AG09319 (cell line): ENCODE data around the gene OGDH.

Experiments
- DNase-seq: peaks from one replicate; pipeline ENCODE4 v3.0.0-alpha.2; 2010; ENCODE audit warnings: low read depth; ENCODE audit errors: extremely low read depth
- TF ChIP-seq, protein P1 (sequence below): IDR thresholded peaks from 2 replicates; pipeline ENCODE4 v1.5.1; 2011; ENCODE audit warnings: low read depth, mild to moderate bottlenecking, inconsistent platforms, low read length, moderate library complexity

OGDH gene

DNA sequence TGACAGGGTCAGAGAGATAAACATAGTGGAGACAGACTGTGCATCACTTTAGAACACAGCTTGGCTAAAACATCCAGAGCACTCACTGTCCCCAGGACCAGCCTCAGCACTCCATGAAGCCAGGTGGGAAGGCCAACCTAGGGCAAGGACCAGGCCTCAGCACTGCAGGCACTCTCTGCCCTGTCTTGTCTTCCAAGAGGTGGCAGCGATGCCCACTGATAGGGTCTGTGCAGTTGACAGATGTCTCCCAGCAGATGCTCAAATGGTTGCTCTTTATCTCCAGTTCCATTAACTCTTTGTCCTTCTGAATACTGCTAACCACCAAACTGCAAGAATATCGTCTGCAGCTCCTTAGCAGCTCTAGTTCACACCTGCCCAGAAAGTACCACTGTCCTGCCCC is 41.8 kb upstream of the OGDH start:
- TF ChIP-seq, protein P1, sequence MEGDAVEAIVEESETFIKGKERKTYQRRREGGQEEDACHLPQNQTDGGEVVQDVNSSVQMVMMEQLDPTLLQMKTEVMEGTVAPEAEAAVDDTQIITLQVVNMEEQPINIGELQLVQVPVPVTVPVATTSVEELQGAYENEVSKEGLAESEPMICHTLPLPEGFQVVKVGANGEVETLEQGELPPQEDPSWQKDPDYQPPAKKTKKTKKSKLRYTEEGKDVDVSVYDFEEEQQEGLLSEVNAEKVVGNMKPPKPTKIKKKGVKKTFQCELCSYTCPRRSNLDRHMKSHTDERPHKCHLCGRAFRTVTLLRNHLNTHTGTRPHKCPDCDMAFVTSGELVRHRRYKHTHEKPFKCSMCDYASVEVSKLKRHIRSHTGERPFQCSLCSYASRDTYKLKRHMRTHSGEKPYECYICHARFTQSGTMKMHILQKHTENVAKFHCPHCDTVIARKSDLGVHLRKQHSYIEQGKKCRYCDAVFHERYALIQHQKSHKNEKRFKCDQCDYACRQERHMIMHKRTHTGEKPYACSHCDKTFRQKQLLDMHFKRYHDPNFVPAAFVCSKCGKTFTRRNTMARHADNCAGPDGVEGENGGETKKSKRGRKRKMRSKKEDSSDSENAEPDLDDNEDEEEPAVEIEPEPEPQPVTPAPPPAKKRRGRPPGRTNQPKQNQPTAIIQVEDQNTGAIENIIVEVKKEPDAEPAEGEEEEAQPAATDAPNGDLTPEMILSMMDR = no peak
- no peak for DNase-seq

DNA sequence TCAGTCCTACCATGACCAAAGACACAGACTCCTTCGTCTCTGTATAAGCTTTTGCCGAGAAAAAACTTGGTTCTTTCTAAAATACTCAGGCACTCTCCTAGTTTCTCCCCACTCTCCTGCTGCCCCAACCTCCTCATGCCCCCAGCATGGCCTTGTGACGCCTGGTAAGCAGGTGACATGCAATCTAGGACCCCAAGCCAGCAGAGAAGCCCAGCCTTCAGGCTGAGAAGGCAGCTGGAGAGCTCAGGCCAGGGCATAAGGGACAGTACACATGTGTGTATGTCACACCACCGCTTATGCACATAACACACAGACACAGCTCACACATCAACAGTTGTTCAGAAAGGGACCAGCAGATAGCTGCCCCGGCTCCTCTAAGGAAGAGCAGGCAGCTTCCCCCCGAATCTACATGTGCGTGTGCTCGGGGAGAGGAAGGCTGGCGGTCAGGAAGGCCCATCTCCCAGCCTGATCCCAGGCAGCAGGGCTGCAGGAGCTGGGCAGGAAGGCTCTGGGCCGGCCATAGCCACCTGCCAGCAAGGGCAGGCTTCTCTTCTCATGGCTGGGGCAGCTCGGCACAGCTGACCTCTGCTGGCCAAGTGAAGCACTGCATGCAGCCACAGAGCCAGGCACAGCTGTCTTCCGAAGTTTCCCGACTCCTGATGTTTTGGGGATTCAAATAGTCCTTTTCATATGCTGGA is 41.2 kb upstream of the OGDH start:
- DNase-seq = no peak
- TF ChIP-seq, protein P1 = no peak; the same call in none of the 2 replicates

DNA sequence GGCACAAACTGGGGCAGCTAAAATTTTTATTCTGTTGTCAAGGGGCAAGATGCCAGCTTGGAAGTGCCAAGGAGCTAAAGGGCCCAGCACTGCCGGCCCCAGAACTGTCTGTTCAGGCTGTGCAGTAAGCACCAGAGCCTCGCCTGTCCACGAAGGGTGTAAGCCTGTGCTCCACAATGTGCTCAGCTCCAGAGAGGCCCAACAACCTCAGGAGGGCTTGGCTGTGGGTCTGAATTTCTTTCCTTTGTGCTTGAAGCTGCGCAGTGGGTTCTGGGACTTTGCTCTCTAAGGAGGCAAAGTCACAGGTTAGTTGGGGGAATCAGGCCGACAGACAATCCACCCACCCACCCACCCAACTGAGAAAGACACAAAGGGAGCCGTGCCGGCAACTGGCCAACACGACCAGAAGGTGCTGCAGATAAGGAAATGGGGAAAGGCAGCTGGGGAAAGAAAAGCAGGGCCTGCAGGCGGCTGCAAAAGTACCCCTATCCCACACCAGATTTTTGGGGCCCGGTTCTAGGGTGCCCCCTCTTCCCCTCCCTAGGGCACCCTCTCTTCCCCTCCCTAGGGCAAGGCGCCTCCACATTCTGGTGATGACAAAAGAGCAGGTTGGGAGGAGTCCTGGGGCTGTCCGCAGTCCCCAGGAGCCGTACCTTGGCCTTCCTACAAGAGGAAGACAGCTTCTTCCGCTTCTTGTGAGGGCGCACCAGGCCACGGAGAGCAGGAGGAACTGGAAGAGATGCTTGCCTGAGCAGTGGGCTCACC is 40.5 kb upstream of the OGDH start:
- TF ChIP-seq, protein P1 = no peak

DNA sequence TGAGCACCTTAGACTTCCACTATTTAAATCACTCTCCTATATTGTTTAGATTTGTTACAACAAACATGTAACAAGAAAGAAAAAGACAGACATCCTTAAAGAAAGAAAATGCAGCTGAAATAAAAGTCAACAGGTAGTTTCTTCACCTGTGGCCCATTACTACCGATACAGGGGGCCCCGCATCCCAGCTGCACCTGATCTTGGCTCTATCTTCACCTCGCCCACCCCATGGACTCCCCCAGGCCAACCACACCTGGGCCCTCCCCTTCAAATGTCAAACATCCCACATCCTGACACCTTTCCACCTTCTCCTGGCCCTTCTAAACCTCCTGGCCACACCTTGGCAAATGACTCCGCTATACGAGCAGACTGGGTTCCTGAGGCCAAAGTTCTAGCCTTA is 39.7 kb upstream of the OGDH start:
- TF ChIP-seq, protein P1 = no peak
- no peak for DNase-seq

More for the DNA sequence above, 40.5 kb upstream of the OGDH start:
- no peak for DNase-seq

DNA sequence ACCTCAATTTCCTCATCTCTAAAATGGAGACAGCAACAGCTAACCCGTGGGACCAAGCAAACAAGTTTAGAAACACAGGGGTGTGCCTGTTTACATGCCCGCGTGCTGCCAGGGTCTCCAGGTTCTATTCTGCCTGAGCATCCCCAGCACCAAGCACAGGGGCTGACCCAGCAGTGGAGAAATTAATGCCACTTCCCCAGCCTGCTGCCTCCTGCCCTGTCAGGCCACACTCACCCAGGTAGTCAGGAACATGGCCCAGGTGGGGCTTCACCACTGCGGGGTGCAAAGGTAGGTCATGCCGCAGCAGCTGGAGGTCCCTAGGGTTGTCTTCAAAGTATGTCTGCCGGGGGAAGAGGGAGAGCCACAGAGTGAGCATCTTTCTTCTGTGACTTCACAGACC is 38.5 kb upstream of the OGDH start:
- TF ChIP-seq, protein P1 = no peak
- no peak for DNase-seq

DNA sequence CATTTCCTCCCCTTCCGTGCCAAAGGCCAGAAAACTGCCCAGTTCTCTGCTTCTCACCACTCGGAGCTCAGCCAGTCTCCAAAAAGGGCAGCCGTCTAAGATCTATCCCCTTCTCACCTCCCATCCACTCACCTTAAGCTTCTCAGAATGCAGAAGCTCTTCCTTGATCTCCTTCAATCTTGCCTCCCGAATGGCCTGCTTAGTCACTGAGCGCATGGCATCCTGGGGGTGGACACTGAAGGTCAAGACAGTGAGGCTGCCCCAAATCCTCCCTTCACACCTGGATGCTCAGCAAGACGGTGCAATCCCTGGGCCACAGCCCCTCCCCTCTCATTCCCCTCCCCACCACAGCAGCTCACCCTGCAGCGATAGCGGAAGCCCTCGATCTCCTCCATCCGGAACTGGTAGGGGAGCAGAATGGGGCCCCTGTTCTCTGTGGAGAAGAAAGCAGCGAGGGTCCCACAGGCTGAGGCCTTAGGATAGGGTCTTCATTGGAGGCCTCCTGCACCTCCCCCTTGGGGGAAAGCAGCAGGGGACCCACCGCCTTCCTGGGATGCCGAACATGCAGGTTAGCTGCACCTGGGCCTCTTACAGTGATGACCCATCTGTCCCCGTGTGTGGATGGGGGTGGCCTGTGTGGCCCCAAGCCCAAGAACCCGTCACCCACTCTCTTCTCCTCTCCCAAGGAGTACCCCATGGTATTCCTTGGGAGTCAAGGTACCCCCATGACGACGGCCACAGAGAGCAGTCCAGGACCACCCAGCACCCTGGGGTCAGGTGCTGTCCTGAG is 37.5 kb upstream of the OGDH start:
- DNase-seq = no peak
- TF ChIP-seq, protein P1 = no peak
